ENCODE data around the gene DGKG.

DGKG gene

DNA sequence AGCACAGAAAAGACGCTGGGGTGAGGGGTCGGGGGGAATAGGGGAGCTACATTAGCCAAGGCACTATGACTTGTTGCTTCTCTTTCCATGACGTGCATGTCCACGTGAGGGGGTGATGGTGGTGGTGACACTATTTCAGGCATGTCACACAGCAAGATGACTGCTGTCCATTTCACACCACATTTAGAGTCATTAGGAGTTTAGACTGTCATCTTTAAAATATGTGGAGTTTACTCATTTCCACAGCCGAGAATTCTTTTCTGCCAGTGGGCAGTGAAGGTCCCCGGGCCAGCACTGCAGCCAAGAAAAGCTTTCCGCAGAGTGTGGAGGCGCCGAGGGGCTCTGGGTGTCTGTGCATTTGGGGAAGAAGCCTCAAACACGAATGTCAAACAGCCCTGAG, 954 bp upstream of the DGKG start:
- no peak overlapping the region for H3K4me3 ChIP-seq (ENCODE audit: low read length)
- H3K18ac ChIP-seq (ENCODE audit: low read length), result no peak overlapping the region
- no peak overlapping the region for H3K56ac ChIP-seq (ENCODE audit: low read length)
- no peak overlapping the region for H2AK5ac ChIP-seq (ENCODE audit: low read length)
- H3K79me1 ChIP-seq (ENCODE audit: low read length), result no peaks in the 10 kb centered on the region
- H3K23ac ChIP-seq (ENCODE audit: low read length), result no peak overlapping the region
- peaks cover 37% of the 10 kb centered on the region for H3K27me3 ChIP-seq (ENCODE audit: insufficient read depth, low read length, poor library complexity)
- no peak overlapping the region for H2BK15ac ChIP-seq (replicated peaks; ENCODE audit: low read depth)
- no peak overlapping the region for H4K5ac ChIP-seq (ENCODE audit: low read length)
- H4K8ac ChIP-seq (ENCODE audit: low read depth, low read length), result no peak overlapping the region
- no peak overlapping the region for H3K4ac ChIP-seq (ENCODE audit: low read depth, low read length)
- no peak for DNase-seq
- H3K4me2 ChIP-seq (ENCODE audit: low read length), result no peak overlapping the region
- no peaks in the 10 kb centered on the region for H3K36me3 ChIP-seq (ENCODE audit: control insufficient read depth, insufficient read depth, low read length)
- no peak overlapping the region for H3K9ac ChIP-seq (ENCODE audit: low read length)
- no peaks in the 10 kb centered on the region for H3K4me1 ChIP-seq (ENCODE audit: control insufficient read depth, low read depth, low read length)
- H3K27ac ChIP-seq (ENCODE audit: low read depth, low read length), result no peak overlapping the region
- H3K79me2 ChIP-seq (ENCODE audit: control insufficient read depth, insufficient read depth, low read length), result no peaks in the 10 kb centered on the region
- no CpG with 5 or more reads among the region's 10 CpGs for WGBS (ENCODE audit: extremely low coverage, insufficient coverage, low lambda C conversion rate)
- H2BK120ac ChIP-seq (ENCODE audit: low read depth, low read length), result no peak overlapping the region
- H2BK5ac ChIP-seq (ENCODE audit: low read length), result no peak overlapping the region

DNA sequence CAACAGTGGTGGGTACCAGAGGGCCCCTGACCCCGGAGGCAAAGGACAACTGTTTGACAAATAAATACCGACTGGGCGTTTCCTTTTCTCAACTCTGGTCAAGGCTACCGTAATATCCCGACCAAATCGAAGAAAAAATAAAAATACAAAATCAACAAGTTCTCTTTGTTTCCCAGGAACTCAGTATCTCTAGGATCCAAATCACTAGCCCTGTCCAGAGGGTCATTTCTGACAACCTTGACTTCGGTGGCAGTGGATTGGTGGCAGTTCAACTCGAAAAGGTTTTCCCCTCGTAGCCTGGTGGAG, 456 bp upstream of the DGKG start:
- Histone ChIP-seq H3K18ac (ENCODE audit: low read length) (no peak overlapping the region), H3K9ac (ENCODE audit: low read length) (no peak overlapping the region), H3K4me2 (ENCODE audit: low read length) (peak overlapping the region; percentile 42), H2AK5ac (ENCODE audit: low read length) (no peak overlapping the region), H3K4ac (ENCODE audit: low read depth, low read length) (no peak overlapping the region), H3K4me3 (ENCODE audit: low read length) (no peak overlapping the region), H3K79me1 (ENCODE audit: low read length) (no peaks in the 10 kb centered on the region), H2BK5ac (ENCODE audit: low read length) (no peak overlapping the region), H3K27ac (ENCODE audit: low read depth, low read length) (no peak overlapping the region), H2BK120ac (ENCODE audit: low read depth, low read length) (no peak overlapping the region), H3K4me1 (ENCODE audit: control insufficient read depth, low read depth, low read length) (no peaks in the 10 kb centered on the region), H3K23ac (ENCODE audit: low read length) (no peak overlapping the region), H3K36me3 (ENCODE audit: control insufficient read depth, insufficient read depth, low read length) (no peaks in the 10 kb centered on the region), H3K56ac (ENCODE audit: low read length) (no peak overlapping the region), H4K5ac (ENCODE audit: low read length) (no peak overlapping the region), H3K27me3 (ENCODE audit: insufficient read depth, low read length, poor library complexity) (peaks cover 37% of the 10 kb centered on the region), H3K79me2 (ENCODE audit: control insufficient read depth, insufficient read depth, low read length) (no peaks in the 10 kb centered on the region), H2BK15ac (replicated peaks; ENCODE audit: low read depth) (no peak overlapping the region), H4K8ac (ENCODE audit: low read depth, low read length) (no peak overlapping the region)
- DNase-seq, result no peak
- no CpG with 5 or more reads among the region's 9 CpGs for WGBS (ENCODE audit: extremely low coverage, insufficient coverage, low lambda C conversion rate)

DNA sequence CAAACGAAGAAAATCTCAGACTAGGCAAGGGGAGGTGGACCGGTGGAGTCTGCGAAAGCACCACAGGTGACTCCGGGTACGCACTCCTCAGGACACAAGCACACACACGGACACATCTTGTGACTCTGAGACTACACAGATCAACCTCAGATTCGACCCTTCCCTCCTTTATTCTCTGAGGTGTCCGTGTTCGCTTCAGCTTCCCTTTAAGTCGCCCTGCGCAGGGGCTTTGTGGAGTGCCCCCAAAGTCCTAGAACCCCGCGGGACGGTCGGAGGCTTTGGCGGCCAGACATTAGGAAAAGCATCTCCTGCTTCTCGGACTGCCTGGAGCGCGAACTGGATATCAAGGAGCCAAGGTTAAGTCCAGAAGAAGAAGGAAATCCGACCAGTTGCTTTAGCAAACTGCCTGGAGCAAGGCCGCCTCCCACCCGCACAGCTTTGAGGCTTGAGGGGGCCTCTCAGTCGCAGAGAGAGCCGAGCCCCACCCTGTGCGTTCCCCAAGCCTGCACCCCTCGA, 730 bp downstream of the DGKG start:
- no peaks in the 10 kb centered on the region for H3K79me2 ChIP-seq (ENCODE audit: control insufficient read depth, insufficient read depth, low read length)
- no CpG with 5 or more reads among the region's 26 CpGs for WGBS (ENCODE audit: extremely low coverage, insufficient coverage, low lambda C conversion rate)
- no peaks in the 10 kb centered on the region for H3K36me3 ChIP-seq (ENCODE audit: control insufficient read depth, insufficient read depth, low read length)
- peak overlapping the region; percentile 11 for H3K23ac ChIP-seq (ENCODE audit: low read length)
- peak; percentile 5 for DNase-seq
- H3K79me1 ChIP-seq (ENCODE audit: low read length), result no peaks in the 10 kb centered on the region
- H3K4ac ChIP-seq (ENCODE audit: low read depth, low read length), result no peak overlapping the region
- H2BK120ac ChIP-seq (ENCODE audit: low read depth, low read length), result no peak overlapping the region
- H3K56ac ChIP-seq (ENCODE audit: low read length), result peak overlapping the region; percentile 7
- no peak overlapping the region for H2AK5ac ChIP-seq (ENCODE audit: low read length)
- no peak overlapping the region for H2BK15ac ChIP-seq (replicated peaks; ENCODE audit: low read depth)
- no peak overlapping the region for H4K5ac ChIP-seq (ENCODE audit: low read length)
- H3K4me1 ChIP-seq (ENCODE audit: control insufficient read depth, low read depth, low read length), result no peaks in the 10 kb centered on the region
- no peak overlapping the region for H3K9ac ChIP-seq (ENCODE audit: low read length)
- H3K4me2 ChIP-seq (ENCODE audit: low read length), result peak overlapping the region; percentile 42
- no peak overlapping the region for H3K18ac ChIP-seq (ENCODE audit: low read length)
- no peak overlapping the region for H3K27ac ChIP-seq (ENCODE audit: low read depth, low read length)
- H2BK5ac ChIP-seq (ENCODE audit: low read length), result no peak overlapping the region
- H3K4me3 ChIP-seq (ENCODE audit: low read length), result no peak overlapping the region
- peaks cover 37% of the 10 kb centered on the region for H3K27me3 ChIP-seq (ENCODE audit: insufficient read depth, low read length, poor library complexity)
- H4K8ac ChIP-seq (ENCODE audit: low read depth, low read length), result no peak overlapping the region

DNA sequence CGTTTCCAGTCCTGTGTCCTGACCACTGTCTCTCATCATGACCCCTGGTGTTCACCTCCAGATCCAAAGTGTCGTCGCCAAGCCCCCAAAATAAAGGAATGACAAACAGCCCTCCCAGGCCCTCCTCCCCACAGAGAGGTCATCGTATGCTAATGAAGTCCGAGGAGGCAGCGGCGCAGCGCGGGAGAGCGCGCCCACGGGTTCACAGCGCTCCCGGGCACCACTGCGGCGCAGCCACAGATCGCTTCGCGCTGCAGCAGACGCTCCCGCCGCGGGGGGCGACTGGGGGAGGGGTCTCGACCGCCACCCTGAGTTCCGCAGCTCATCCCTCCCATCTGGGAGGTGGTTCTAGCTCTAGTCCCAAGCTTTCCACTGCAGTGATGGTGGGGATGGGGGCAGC, 1.3 kb downstream of the DGKG start:
- no peaks in the 10 kb centered on the region for H3K4me1 ChIP-seq (ENCODE audit: control insufficient read depth, low read depth, low read length)
- H2BK5ac ChIP-seq (ENCODE audit: low read length), result no peak overlapping the region
- WGBS (ENCODE audit: extremely low coverage, insufficient coverage, low lambda C conversion rate), result no CpG with 5 or more reads among the region's 27 CpGs
- H3K9ac ChIP-seq (ENCODE audit: low read length), result no peak overlapping the region
- H3K27me3 ChIP-seq (ENCODE audit: insufficient read depth, low read length, poor library complexity), result peaks cover 37% of the 10 kb centered on the region
- H3K4me2 ChIP-seq (ENCODE audit: low read length), result peak overlapping the region; percentile 35
- H2AK5ac ChIP-seq (ENCODE audit: low read length), result no peak overlapping the region
- H4K5ac ChIP-seq (ENCODE audit: low read length), result no peak overlapping the region
- no peak overlapping the region for H3K4me3 ChIP-seq (ENCODE audit: low read length)
- H2BK120ac ChIP-seq (ENCODE audit: low read depth, low read length), result no peak overlapping the region
- H3K18ac ChIP-seq (ENCODE audit: low read length), result no peak overlapping the region
- no peaks in the 10 kb centered on the region for H3K79me2 ChIP-seq (ENCODE audit: control insufficient read depth, insufficient read depth, low read length)
- H2BK15ac ChIP-seq (replicated peaks; ENCODE audit: low read depth), result no peak overlapping the region
- H3K4ac ChIP-seq (ENCODE audit: low read depth, low read length), result no peak overlapping the region
- peak overlapping the region; percentile 11 for H3K23ac ChIP-seq (ENCODE audit: low read length)
- H3K36me3 ChIP-seq (ENCODE audit: control insufficient read depth, insufficient read depth, low read length), result no peaks in the 10 kb centered on the region
- no peak overlapping the region for H4K8ac ChIP-seq (ENCODE audit: low read depth, low read length)
- peak; percentile 22 for DNase-seq
- H3K79me1 ChIP-seq (ENCODE audit: low read length), result no peaks in the 10 kb centered on the region
- H3K27ac ChIP-seq (ENCODE audit: low read depth, low read length), result no peak overlapping the region
- no peak overlapping the region for H3K56ac ChIP-seq (ENCODE audit: low read length)

DNA sequence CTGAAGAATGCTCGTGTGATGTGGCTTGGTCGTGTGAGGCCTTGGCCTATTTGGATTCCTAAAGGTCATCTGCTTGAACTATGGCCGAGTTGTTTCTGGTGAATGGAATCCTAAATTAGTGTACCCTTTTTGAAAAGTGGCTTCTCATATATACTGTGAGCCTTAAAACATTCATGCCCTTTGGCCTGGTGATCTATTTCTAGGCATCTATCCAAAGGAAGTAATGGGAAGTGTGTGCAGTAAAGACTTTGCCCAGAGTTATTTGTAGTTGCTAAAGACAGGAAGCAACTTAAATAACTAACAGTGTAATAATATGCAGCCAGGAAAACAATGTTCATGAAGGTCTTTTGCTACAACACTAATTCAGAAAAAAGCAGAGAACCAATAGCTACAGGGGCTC, 3.0 kb downstream of the DGKG start:
- peaks cover 33% of the 10 kb centered on the region for H3K27me3 ChIP-seq (ENCODE audit: insufficient read depth, low read length, poor library complexity)
- H3K79me2 ChIP-seq (ENCODE audit: control insufficient read depth, insufficient read depth, low read length), result no peaks in the 10 kb centered on the region
- H3K23ac ChIP-seq (ENCODE audit: low read length), result no peak overlapping the region
- no peak overlapping the region for H3K9ac ChIP-seq (ENCODE audit: low read length)
- H3K27ac ChIP-seq (ENCODE audit: low read depth, low read length), result no peak overlapping the region
- no peak overlapping the region for H3K56ac ChIP-seq (ENCODE audit: low read length)
- WGBS (ENCODE audit: extremely low coverage, insufficient coverage, low lambda C conversion rate), result no CpG with 5 or more reads among the region's 3 CpGs
- no peak overlapping the region for H4K5ac ChIP-seq (ENCODE audit: low read length)
- H3K36me3 ChIP-seq (ENCODE audit: control insufficient read depth, insufficient read depth, low read length), result no peaks in the 10 kb centered on the region
- H2BK5ac ChIP-seq (ENCODE audit: low read length), result no peak overlapping the region
- no peak overlapping the region for H2BK120ac ChIP-seq (ENCODE audit: low read depth, low read length)
- no peak overlapping the region for H3K4me3 ChIP-seq (ENCODE audit: low read length)
- H3K4me1 ChIP-seq (ENCODE audit: control insufficient read depth, low read depth, low read length), result no peaks in the 10 kb centered on the region
- no peak overlapping the region for H2BK15ac ChIP-seq (replicated peaks; ENCODE audit: low read depth)
- DNase-seq, result no peak
- no peak overlapping the region for H3K18ac ChIP-seq (ENCODE audit: low read length)
- no peaks in the 10 kb centered on the region for H3K79me1 ChIP-seq (ENCODE audit: low read length)
- no peak overlapping the region for H2AK5ac ChIP-seq (ENCODE audit: low read length)
- H4K8ac ChIP-seq (ENCODE audit: low read depth, low read length), result no peak overlapping the region
- no peak overlapping the region for H3K4me2 ChIP-seq (ENCODE audit: low read length)
- H3K4ac ChIP-seq (ENCODE audit: low read depth, low read length), result no peak overlapping the region

DNA sequence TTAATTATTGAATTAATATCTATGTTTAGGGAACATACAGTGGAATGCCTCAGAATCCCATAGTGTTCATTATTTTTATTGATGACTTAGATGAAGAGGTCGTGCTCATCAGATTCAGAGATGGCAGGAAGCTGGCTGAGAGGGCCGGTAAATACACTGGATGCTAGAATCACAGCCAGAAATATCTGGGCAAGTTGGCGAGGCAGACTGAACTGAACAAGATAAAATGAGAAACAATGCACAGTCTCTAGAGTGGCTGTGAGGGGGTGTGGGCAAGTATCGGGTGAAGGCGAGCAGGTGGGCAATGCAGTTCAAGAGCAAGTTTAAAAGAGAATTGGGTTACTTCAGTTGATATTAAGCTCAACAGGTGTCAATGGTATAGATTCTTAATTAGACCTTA, 5.9 kb downstream of the DGKG start:
- Histone ChIP-seq H3K9ac (ENCODE audit: low read length) (no peak overlapping the region), H3K79me2 (ENCODE audit: control insufficient read depth, insufficient read depth, low read length) (no peaks in the 10 kb centered on the region), H2BK120ac (ENCODE audit: low read depth, low read length) (no peak overlapping the region), H3K36me3 (ENCODE audit: control insufficient read depth, insufficient read depth, low read length) (no peaks in the 10 kb centered on the region), H3K4me2 (ENCODE audit: low read length) (no peak overlapping the region), H3K4me3 (ENCODE audit: low read length) (no peak overlapping the region), H2AK5ac (ENCODE audit: low read length) (no peak overlapping the region), H3K4me1 (ENCODE audit: control insufficient read depth, low read depth, low read length) (no peaks in the 10 kb centered on the region), H3K4ac (ENCODE audit: low read depth, low read length) (no peak overlapping the region), H3K79me1 (ENCODE audit: low read length) (no peaks in the 10 kb centered on the region), H3K27me3 (ENCODE audit: insufficient read depth, low read length, poor library complexity) (peaks cover 10% of the 10 kb centered on the region), H3K23ac (ENCODE audit: low read length) (no peak overlapping the region), H3K18ac (ENCODE audit: low read length) (no peak overlapping the region), H4K8ac (ENCODE audit: low read depth, low read length) (no peak overlapping the region), H3K27ac (ENCODE audit: low read depth, low read length) (no peak overlapping the region), H2BK15ac (replicated peaks; ENCODE audit: low read depth) (no peak overlapping the region), H4K5ac (ENCODE audit: low read length) (no peak overlapping the region), H2BK5ac (ENCODE audit: low read length) (no peak overlapping the region), H3K56ac (ENCODE audit: low read length) (no peak overlapping the region)
- WGBS (ENCODE audit: extremely low coverage, insufficient coverage, low lambda C conversion rate), result no CpG with 5 or more reads among the region's 5 CpGs
- no peak for DNase-seq
